GM18868 (cell line): Measurements from ENCODE around the gene TMEM259.
"Not testable (repeated sequence)": the region's sequence is repeated elsewhere in the genome, so short reads cannot be mapped to it uniquely, and the experiment has no call there.

Experiments
- ATAC-seq: cut with Tn5 transposase; IDR thresholded peaks from one replicate; pipeline ENCODE4 v1.9.1; 2021; ENCODE audit warnings: mild to moderate bottlenecking, moderate library complexity; ENCODE audit not compliant: unreplicated experiment

The TMEM259 gene

GRCh38 chr19:1040476-1041271 is 19.8 kb upstream of the TMEM259 start:
- peak; percentile 43 for ATAC-seq

DNA sequence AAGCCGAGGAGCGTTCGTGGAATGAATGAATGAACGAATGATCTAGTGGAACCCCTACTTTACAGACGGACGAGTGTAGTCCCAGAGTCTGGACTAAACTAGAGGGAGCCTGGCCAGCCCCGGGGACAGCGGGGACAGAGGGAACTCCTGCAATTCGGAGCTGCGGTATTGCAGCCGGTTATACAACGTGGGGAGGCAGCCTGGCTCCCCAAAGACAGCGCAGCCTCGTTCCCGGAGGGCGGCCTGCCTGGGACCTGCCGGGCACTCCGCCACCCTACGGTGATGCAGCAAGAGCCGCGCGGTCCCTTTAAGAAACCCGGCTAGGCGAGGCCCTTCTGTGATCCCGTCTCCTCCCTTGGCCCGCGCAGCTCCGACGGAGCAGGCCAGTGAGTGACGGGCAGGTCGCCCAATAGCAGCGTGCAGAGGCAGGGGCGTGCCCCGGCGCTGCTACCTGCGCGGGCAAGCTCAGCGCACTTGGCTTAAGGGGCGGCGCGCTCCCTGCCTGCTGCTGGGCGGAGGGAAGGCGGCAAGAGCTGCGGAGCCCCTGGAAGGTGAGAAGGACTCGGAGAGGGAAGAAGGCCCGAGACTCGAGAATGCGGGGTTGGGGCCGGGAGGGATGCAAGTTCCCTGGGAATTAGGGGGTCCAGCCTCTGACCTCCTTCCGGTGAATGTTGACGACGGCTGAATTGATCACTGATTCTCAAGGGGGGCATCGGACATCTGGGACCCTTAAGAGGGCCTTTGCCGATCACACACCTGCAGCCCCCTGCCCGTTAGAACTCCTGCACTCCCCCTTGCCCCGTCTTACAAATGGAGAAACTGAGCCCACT is 18.9 kb upstream of the TMEM259 start, which contains the start of gene ABCA7:
Gene ABCA7 (plus strand): TSS at position 462 of the 830 bp plus-strand sequence. CDS start 1,255 bp downstream, outside the sequence.
- peak; percentile 81 for ATAC-seq

DNA sequence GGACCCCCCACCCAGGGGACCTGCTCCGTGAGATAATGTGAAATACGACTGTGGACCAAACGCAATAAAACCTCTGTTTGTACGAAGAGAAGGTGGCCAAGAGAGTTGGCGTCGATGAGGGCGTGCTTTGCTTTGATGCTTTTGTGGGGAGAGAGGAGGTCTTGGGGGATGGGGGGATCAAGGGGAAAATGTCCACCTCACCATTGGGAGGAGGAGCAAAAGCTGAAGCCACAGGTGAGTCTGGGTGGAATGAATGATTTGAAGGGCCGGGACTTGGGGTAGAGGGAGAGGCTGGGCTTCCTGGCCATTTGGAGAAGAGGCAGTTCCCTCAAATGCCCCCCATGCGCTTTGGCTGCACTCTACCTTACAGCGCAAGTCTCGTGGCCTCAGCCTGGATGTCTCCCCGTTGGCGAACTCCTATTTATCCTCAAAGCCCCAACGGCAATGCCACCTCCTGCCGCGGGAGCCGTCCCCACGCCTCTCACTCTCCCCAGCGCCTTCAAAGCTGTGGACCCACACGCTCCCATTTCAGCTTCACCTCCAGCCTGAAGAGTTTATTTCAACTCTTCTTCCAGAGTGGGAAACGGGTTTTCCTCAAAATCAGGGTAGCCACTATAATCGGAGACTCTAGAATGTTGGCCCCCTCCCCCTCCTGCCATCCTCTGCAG is 18.2 kb upstream of the TMEM259 start:
- no peak for ATAC-seq

DNA sequence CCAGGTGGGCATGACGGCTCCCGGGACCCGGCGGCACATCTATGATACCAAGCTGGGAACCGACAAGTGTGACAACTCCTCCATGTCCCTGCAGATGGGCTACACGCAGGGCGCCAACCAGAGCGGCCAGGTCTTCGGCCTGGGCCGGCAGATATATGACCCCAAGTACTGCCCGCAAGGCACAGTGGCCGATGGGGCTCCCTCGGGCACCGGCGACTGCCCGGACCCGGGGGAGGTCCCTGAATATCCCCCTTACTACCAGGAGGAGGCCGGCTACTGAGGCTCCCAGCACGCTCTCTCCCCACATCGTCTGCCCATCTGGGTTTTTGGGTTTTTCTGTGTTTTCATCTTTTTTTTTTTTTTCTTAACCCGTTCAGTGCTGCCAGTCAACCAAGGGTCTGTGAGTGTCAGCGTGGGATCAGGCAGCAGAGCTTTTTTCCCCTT is 16.7 kb upstream of the TMEM259 start:
- ATAC-seq: no peak

- no peak for ATAC-seq
Measured at GRCh38 chr19:1035998-1036621, 15.2 kb upstream of the TMEM259 start.

DNA sequence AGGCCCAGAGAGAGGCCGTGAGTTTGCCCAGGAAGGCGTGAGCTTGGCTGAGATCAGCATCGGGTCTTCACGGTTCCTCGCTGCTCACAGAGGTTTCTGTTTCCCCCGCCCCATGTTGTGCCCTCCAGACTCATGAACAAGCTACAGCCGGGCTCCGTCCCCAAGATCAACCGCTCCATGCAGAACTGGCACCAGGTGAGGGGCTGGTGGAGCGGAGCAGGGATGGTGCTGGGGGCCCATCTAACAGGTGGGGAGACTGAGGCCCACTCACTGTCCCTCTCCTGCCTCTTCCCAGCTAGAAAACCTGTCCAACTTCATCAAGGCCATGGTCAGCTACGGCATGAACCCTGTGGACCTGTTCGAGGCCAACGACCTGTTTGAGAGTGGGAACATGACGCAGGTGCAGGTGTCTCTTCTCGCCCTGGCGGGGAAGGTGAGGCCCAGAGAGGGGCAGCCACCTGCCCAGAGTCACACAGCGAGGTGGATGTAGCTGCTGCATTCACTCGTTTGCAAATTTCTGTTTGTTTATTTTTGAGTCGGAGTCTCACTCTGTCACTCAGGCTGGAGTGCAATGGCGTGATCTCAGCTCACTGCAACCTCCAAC is 11.4 kb upstream of the TMEM259 start:
- ATAC-seq: no peak

DNA sequence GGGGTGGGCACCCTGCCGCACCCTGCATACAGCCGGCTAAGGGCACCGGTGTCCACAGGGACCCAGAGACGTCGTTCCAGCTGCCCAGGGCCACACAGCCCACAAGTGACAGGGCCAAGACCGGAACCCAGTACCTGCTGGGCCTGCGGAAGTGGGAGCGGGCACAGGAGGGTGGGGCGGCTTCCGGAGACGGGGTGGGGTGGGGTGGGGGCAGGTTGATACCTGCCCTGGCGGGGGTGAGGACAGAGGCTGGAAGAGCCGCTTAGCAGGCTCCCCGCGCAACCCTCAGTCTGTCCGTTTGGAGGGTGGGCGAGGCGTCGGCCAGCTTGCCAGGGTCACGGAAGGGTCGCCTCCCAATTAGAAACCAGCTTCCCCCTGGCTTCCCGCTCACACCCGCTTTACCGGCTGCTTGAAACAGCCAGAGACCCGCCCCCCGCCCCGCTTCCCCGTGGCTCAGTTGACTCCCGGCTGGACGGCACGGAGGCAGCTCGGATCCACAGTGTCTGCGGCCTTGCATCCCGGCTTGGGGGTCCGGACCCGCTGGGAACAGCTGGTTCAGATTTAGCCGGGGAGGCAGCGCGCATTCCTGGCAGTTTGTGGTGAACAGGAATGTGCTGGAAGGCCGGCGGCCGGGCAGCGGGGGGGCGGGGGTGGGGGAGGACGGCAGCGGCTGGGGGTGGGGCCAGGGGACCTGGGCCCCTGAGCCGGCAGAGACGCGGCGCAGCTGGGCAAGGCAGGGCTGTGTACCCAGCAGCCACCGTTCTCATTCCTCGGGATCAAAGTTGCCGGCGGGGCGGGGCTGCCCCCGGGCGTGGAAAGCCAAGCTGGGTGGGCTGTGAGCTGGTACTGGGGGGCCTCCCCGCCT is 7.4 kb upstream of the TMEM259 start:
- no peak for ATAC-seq

GRCh38 chr19:1027650-1028061 is 6.7 kb upstream of the TMEM259 start:
- no peak for ATAC-seq

DNA sequence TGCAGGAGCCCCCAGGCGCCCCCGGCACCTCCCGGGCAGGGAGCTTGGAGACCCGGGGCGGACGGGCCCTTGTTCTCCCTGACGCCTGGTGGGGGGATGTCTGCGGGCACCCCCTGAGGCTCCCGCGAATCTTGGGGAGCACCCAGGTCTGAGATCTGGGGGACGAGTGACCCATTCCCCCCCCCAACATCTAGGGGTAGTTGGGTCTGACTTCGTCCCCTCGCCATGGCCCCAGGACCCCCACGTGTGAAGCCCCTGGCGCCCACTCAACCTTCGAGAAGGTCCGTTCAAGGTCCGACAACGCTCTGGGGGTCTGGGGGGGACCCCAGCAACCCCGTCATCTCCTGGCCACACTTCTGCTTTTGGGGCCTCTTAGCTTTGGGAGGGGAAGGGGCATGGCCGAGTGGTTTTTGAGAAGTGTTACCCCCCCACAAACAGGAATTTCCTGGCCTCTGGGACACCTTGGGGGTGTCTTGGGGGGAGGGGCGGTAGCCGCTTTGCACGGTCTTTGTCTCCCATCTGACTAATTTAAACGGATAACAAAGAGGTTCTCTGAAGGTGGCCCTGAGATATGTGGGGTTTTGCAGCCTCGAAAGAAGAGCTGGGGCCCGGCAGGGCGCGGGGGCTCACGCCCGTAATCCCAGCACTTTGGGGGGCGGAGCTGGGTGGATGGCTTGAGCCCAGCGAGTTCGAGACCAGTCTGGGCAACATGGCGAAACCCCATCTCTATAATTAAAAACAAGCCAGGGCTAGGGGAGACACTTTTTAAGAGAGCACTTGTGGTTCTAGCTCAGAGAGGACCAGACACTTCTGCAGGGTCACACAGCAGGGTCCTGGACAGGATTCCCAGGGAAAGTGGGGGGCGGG is 6.1 kb upstream of the TMEM259 start:
- no peak for ATAC-seq

- peak; percentile 62 for ATAC-seq
Measured at GRCh38 chr19:1025960-1026782, 5.2 kb upstream of the TMEM259 start, which contains the start of gene CNN2. TSS of gene CNN2 (plus strand) at chr19:1026608. CDS start at chr19:1026662, 54 bp downstream.

DNA sequence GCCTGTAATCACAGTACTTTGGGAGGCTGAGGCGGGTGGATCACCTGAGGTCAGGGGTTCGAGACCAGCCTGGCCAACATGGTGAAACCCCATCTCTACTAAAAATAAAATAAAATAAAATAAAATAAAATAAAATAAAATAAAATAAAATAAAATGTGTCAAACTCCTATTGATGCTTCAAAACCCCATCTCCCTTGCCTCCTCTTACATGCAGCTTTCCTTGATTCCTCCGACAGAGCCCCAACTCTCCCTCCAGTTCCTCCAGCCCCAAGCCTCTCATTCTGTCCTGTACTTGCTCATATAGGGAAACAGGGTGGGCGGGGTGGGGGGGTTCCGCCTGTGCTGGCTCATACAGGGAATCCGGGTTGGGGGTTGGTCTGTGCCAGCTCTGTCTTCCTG is 4.2 kb upstream of the TMEM259 start:
- ATAC-seq: not testable (repeated sequence)

GRCh38 chr19:1023883-1024188 is 2.9 kb upstream of the TMEM259 start:
- ATAC-seq: not testable (repeated sequence)

GRCh38 chr19:1019980-1020867 is 699 bp downstream of the TMEM259 start:
- ATAC-seq: no peak

DNA sequence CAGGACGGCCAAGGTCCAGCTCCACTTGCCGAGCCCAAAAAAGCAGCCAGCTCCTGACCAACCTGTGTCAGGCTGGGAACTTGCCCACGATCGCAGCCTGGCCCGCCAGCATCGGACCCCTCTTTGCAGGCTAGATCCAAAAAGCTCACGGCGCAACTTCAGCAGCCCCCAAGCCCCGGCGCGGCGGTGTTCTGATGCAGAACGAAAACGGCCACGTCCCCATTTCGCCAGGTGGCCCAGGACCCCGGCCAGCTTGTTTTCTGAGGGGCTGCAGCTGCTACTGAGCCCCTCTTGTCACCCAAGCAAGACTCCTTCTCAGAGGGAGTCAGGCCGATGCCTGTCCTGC is 1.3 kb downstream of the TMEM259 start:
- no peak for ATAC-seq

- no peak for ATAC-seq
Measured at GRCh38 chr19:1018932-1019615, 1.8 kb downstream of the TMEM259 start.

GRCh38 chr19:1018393-1018792 is 2.5 kb downstream of the TMEM259 start:
- ATAC-seq: no peak
